Activated gamma-delta T cell treated with Interleukin-2 at 50 U/mL for 16 hours (primary cell): Measurements from ENCODE around the gene CLK4.

ENCODE experiments used
- DNase-seq: peaks from one replicate; pipeline ENCODE4 v3.0.0-alpha.2; 2020

Gene CLK4

GRCh38 chr5:178632285-178632684 is 5.4 kb upstream of the CLK4 start:
- DNase-seq: no peak

DNA sequence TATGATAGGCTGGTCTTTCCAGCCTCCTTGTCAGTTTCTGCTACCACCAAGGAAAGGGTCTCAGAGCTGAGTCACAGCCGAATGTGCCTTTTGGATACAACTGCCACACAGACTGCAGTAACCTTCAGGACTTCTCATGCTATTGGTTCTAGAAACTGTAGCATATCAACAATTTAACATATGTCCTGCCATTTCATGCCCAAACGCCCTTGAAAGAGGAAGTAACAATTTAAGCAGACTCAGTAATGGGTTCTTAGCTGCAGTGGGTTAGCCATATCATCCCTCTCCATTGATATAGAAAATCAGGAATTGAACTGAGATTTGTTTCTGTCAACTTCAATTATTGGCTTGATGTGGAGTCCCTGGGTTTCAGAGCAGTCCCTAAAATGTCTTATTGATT is 4.1 kb upstream of the CLK4 start:
- no peak for DNase-seq

GRCh38 chr5:178630475-178630930 is 3.7 kb upstream of the CLK4 start:
- no peak for DNase-seq

- DNase-seq: no peak
These were observed 379 bp upstream of the CLK4 start for GRCh38 chr5:178627259-178627598.

DNA sequence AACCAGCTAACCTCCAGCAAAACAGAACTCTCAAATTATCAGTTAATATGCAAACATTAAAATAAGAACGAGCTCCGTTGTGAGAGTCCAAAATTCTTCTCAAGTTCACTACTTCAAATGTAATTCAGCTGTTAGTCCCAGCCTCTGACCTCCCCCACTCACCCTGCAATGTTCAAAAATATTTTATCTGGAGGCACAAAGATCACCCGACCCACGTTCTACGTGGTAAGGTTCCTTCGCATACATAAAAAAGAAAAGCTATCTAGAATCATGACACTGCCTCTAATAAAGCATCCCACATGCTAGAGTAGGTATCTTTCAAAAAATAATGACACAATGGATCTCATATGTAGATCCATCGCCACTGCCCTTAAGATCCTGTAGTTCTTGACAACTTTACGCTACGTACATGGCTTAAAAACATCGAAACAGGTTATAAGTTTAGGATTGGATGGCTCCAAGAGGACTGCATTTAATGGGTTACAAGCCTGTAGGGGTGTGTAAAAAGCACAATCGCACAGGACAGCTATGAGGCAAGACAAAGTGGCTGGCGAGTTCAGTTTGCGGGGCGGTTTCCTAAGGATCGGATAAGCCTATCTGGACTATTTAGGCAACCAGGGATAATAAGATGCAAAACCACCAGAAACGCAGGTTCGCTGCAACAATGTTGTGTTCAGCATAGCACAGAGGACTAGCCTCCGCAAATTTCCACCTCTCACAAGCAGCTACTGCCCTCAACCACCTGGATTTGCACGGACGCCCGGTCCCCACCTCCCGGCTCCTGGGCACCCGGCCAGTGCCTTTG is 969 bp downstream of the CLK4 start:
- peak; percentile 4 for DNase-seq

GRCh38 chr5:178624631-178625546 is 2.0 kb downstream of the CLK4 start:
- no peak for DNase-seq

GRCh38 chr5:178622679-178623247 is 4.1 kb downstream of the CLK4 start:
- no peak for DNase-seq

DNA sequence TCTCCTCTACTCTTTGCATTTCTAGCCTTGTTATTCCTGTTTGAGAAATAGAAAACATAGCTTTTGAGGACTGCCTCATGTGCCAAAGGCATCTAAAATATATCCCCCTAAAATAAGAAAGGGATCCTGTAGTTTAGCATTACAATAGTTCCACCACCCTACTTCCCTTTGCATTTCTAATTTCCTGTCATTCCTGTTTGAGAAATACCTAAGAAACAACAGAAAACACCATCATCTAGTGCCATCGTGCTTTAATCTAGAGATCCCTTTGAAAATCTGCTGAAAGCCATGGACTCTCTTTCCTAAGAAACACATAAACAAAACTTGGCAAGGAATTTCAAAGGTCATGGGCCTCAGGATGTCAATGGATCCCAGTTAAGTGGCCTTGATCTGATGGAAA is 7.5 kb downstream of the CLK4 start:
- DNase-seq: no peak

GRCh38 chr5:178612299-178612698 is 14.6 kb downstream of the CLK4 start:
- no peak for DNase-seq

DNA sequence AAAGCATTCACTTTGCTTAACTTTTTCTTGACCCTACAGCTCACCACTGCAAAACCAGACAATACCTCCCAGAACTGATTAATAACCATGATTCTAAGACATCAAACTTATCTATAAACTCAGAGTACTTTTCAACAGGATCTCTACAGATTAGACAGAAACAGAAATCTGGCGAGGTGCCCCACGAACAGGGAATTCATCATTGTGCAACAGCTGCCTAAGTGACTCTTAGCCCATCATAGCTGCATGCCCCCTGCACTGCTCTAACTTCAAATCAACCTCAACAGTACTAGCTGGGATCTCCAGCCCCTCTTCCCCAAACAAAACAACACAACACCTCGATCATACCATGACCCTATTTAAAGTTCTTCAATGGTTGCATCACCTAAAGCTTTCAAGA is 20.6 kb downstream of the CLK4 start:
- no peak for DNase-seq

GRCh38 chr5:178605788-178606187 is 21.1 kb downstream of the CLK4 start:
- no peak for DNase-seq

DNA sequence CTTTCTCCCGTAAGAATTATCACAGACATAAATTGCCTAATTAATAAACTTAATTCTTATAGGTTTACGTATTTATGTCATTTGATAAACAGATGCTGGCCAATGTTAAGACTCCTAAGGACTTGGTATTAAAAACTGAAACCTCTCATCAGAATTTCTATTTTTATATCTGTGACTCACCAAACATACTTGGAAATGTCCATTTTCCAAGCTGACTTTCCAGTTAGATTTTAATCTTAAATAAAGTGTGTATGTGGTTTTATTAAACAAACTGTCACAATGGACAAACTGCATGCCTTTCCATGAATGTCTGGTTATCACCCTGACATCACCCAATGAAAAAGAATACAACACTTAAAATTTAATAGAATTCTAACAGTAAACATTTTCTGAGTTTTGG is 24.1 kb downstream of the CLK4 start:
- DNase-seq: no peak

DNA sequence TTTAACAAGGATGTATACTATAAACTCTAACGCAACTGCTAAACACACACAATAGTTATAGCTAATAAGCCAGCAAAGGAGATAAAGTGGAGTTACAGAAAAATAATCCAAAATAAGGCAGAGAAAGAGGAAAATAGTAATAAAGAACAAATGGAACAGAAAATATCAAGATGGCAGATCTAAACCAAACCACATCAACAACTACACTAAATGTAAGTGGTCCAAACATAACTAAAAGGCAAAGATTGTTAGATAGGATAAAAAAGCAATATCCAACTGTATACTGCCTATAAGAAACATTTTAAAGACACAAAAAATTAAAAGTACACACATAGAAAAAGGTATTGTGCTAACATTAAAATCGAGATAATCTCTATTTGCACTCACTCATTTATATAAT is 31.1 kb downstream of the CLK4 start:
- no peak for DNase-seq

GRCh38 chr5:178595150-178595549 is 31.7 kb downstream of the CLK4 start:
- DNase-seq: no peak

- DNase-seq: no peak
These were observed 35.9 kb downstream of the CLK4 start for GRCh38 chr5:178590924-178591423.

DNA sequence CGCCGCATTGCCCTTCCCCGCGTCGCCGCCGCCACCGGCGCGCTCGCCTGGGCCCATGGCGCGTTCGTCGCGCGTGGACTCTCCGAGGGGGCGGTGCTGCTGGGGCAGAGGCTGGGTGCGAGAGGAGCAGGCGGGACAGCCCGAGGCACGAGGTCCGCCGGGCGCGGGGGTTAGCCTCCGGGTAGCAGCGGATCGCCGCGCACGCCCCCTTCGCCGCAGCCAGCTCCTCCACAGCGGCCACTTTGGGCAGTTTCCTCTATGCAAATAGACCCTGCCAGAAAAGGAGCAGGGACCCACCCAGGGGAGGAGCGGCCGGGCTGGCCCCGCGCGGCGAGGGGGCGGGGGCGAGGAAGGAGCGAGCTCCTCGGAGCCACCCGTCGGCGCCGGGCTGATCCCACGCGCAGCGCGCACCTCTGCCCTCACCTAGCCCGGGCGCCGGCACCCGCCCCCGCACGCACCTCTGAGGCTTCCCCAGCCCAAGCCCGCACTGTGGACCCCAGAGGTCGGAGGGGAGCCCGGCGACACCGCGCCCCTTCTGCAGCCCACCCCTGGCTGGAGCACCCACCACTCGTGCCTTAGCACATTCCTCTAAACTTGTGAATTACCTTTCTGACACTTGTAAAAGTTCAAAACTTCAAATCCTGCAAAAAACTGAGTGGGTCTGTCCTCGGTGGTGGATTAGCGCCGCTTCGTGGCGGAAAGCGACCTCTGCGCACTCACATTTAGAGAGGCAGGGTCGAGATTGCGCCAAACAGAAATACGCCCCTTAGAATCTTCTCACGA is 36.5 kb downstream of the CLK4 start, which contains the start of gene COL23A1:
Gene COL23A1, minus strand, starts transcription at position 253 of the 783 bp plus-strand sequence.
- peak; percentile 31 for DNase-seq

GRCh38 chr5:178589180-178590140 is 37.4 kb downstream of the CLK4 start:
- no peak for DNase-seq

- no peak for DNase-seq
These were observed 38.1 kb downstream of the CLK4 start for GRCh38 chr5:178588769-178589168.

GRCh38 chr5:178587763-178588611 is 38.9 kb downstream of the CLK4 start:
- no peak for DNase-seq

DNA sequence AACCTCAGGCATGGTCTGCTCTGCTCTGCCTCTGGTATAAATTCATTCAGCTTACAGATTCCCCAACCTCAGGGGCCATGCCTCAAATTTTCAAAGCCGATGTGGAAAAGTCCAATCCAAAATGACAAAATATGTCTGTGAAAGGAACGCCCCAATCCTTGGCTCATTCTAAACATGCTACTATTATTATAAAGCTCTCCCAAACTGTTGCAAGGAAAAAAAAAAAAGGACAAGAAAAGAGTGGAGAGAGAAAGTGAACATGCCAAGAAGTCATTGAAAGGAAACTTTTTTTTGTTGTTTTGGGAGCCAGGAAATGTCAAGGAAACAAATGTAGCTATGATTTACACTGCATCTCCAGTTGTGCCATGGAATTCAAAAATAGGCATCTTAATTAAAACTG is 40.5 kb downstream of the CLK4 start:
- no peak for DNase-seq
